Astrocyte (in vitro differentiated cells and primary cell): ENCODE data around the gene PPARG. TPM values are rescaled to one million over a fixed set of nuclear protein-coding genes. Genes with fewer than 3 reads are reported as not detected.
A peak's percentile ranks its signal among the peaks of the same experiment; 100 is the strongest.

ENCODE experiments used
- DNase-seq: peaks from one replicate; pipeline ENCODE4 v3.0.0-alpha.2; 2010; ENCODE audit warnings: low read depth
- FAIRE-seq: peaks from 2 replicates; lab custom pipeline; 2011; peaks lifted over from hg19 to GRCh38; lab: Jason Lieb, UNC
- H2AFZ ChIP-seq: 2 replicates; pipeline ENCODE4 v1.6.0; 2012; ENCODE audit warnings: low read depth, low read length, inconsistent platforms
- H3K27ac ChIP-seq: 2 replicates; pipeline ENCODE4 v1.5.1; 2011; ENCODE audit warnings: low read depth, low read length, inconsistent platforms
- H3K27me3 ChIP-seq: 2 replicates; pipeline ENCODE4 v1.6.0; 2011; ENCODE audit warnings: low read length, inconsistent platforms; ENCODE audit not compliant: insufficient read depth
- H3K36me3 ChIP-seq: 2 replicates; pipeline ENCODE4 v1.5.1; 2011; ENCODE audit warnings: low read length, inconsistent platforms; ENCODE audit not compliant: insufficient read depth
- H3K4me1 ChIP-seq: 2 replicates; pipeline ENCODE4 v1.5.1; 2011; ENCODE audit warnings: low read length, inconsistent platforms; ENCODE audit not compliant: insufficient read depth
- H3K4me2 ChIP-seq: 2 replicates; pipeline ENCODE4 v1.6.0; 2012; ENCODE audit warnings: low read length, inconsistent platforms
- H3K4me3 ChIP-seq: 2 replicates; pipeline ENCODE4 v1.5.1; 2011; ENCODE audit warnings: low read depth, mild to moderate bottlenecking, low read length, inconsistent platforms; ENCODE audit not compliant: insufficient read depth
- H3K79me2 ChIP-seq: 2 replicates; pipeline ENCODE4 v1.6.0; 2012; ENCODE audit warnings: mild to moderate bottlenecking, low read length, inconsistent platforms; ENCODE audit not compliant: insufficient read depth
- H3K9ac ChIP-seq: 2 replicates; pipeline ENCODE4 v1.6.0; 2012; ENCODE audit warnings: mild to moderate bottlenecking, low read length, inconsistent platforms
- H3K9me3 ChIP-seq: 2 replicates; pipeline ENCODE4 v1.5.1; 2012; ENCODE audit warnings: low read depth, mild to moderate bottlenecking, low read length, inconsistent platforms; ENCODE audit not compliant: insufficient read depth
- H4K20me1 ChIP-seq: 2 replicates; pipeline ENCODE4 v1.6.0; 2012; ENCODE audit warnings: low read length, inconsistent platforms; ENCODE audit not compliant: insufficient read depth
- H3K27ac Mint-ChIP-seq: one replicate; pipeline ENCODE4 v1.8.0; 2021; ENCODE audit warnings: mild to moderate bottlenecking, mixed read lengths; ENCODE audit not compliant: unreplicated experiment
- H3K27me3 Mint-ChIP-seq: one replicate; pipeline ENCODE4 v1.8.0; 2021; ENCODE audit warnings: low read depth, mixed read lengths; ENCODE audit not compliant: unreplicated experiment
- H3K36me3 Mint-ChIP-seq: one replicate; pipeline ENCODE4 v1.8.0; 2021; ENCODE audit warnings: low read depth, mixed read lengths; ENCODE audit not compliant: unreplicated experiment
- H3K4me1 Mint-ChIP-seq: one replicate; pipeline ENCODE4 v1.8.0; 2021; ENCODE audit warnings: low read depth, mixed read lengths; ENCODE audit not compliant: unreplicated experiment
- H3K4me3 Mint-ChIP-seq: one replicate; pipeline ENCODE4 v1.8.0; 2021; ENCODE audit warnings: mild to moderate bottlenecking, moderate library complexity, mixed read lengths; ENCODE audit not compliant: unreplicated experiment
- H3K9me3 Mint-ChIP-seq: one replicate; pipeline ENCODE4 v1.8.0; 2021; ENCODE audit warnings: mild to moderate bottlenecking, mixed read lengths; ENCODE audit not compliant: unreplicated experiment
- CTCF ChIP-seq: IDR thresholded peaks from 2 replicates; pipeline ENCODE4 v1.5.1; 2011; ENCODE audit warnings: low read depth, mild to moderate bottlenecking, inconsistent platforms, low read length, moderate library complexity; ENCODE audit not compliant: insufficient read depth
- EZH2 ChIP-seq: IDR thresholded peaks from 2 replicates; pipeline ENCODE4 v1.6.1; 2012; ENCODE audit warnings: mild to moderate bottlenecking, low read length, inconsistent platforms; ENCODE audit not compliant: insufficient read depth
- total RNA-seq: library from RNA; stranded (reverse); gene quantifications from 2 replicates; pipeline ENCODE4 v1.2.1, GENCODE V29; 2021

The PPARG gene
- total RNA-seq, 1 donor from 2014 or later: 4.4 TPM

DNA sequence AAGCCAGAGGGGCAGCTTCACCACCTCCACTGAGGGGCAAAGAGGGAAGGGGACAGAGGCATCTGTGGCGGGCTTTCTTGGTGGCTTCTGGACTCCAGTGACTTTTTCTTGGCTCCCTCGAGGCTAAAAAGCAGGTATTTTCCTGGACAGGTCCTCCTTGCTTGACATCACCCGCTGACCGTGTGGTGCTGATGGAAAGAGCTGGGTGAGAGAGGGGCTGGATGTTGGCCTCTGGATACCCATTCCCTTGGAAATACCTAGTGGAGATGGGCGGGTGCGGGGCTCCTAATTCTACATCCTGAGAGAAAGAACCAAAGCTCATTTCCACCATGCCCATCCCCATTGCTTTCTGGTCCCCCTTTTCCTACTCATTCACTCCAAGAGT, 148.3 kb downstream of the PPARG start:
- H3K27ac Mint-ChIP-seq: no peak overlapping the region
- H3K4me1 ChIP-seq: peaks cover 24% of the 10 kb centered on the region
- H3K4me2 ChIP-seq: peak overlapping the region; percentile 77
- no peaks in the 10 kb centered on the region for H3K9me3 ChIP-seq
- TF ChIP-seq EZH2: no peak
- no peak for TF ChIP-seq CTCF
- no peak overlapping the region for H3K4me3 ChIP-seq
- H3K27ac ChIP-seq: peak overlapping the region; percentile 30
- DNase-seq (no peak), FAIRE-seq (no peak)
- peaks cover 1% of the 10 kb centered on the region for H3K4me1 Mint-ChIP-seq
- no peaks in the 10 kb centered on the region for H3K79me2 ChIP-seq
- no peaks in the 10 kb centered on the region for H3K36me3 Mint-ChIP-seq
- no peaks in the 10 kb centered on the region for H3K9me3 Mint-ChIP-seq
- no peaks in the 10 kb centered on the region for H3K27me3 ChIP-seq
- no peak overlapping the region for H3K4me3 Mint-ChIP-seq
- no peaks in the 10 kb centered on the region for H3K36me3 ChIP-seq
- H3K27me3 Mint-ChIP-seq: peaks cover 18% of the 10 kb centered on the region
- no peak overlapping the region for H2AFZ ChIP-seq
- H4K20me1 ChIP-seq: no peaks in the 10 kb centered on the region
- peak overlapping the region; percentile 19 for H3K9ac ChIP-seq

GRCh38 chr3:12437861-12438260, 149.0 kb downstream of the PPARG start:
- Mint-ChIP-seq H3K36me3 (no peaks in the 10 kb centered on the region), H3K9me3 (no peaks in the 10 kb centered on the region), H3K4me3 (no peak overlapping the region), H3K4me1 (peaks cover 2% of the 10 kb centered on the region), H3K27ac (no peak overlapping the region), H3K27me3 (peaks cover 19% of the 10 kb centered on the region)
- H3K36me3 ChIP-seq: no peaks in the 10 kb centered on the region
- no peaks in the 10 kb centered on the region for H3K9me3 ChIP-seq
- no peak overlapping the region for H3K9ac ChIP-seq
- FAIRE-seq (no peak), DNase-seq (no peak)
- H3K4me3 ChIP-seq: no peak overlapping the region
- H3K79me2 ChIP-seq: no peaks in the 10 kb centered on the region
- peaks cover 26% of the 10 kb centered on the region for H3K4me1 ChIP-seq
- no peaks in the 10 kb centered on the region for H4K20me1 ChIP-seq
- no peak overlapping the region for H3K4me2 ChIP-seq
- TF ChIP-seq CTCF (no peak), EZH2 (no peak)
- no peak overlapping the region for H3K27ac ChIP-seq
- no peaks in the 10 kb centered on the region for H3K27me3 ChIP-seq
- no peak overlapping the region for H2AFZ ChIP-seq

- no peak overlapping the region for H3K4me3 ChIP-seq
- no peaks in the 10 kb centered on the region for H3K36me3 ChIP-seq
- no peaks in the 10 kb centered on the region for H4K20me1 ChIP-seq
- H3K9me3 ChIP-seq: no peaks in the 10 kb centered on the region
- H3K4me1 ChIP-seq: peaks cover 30% of the 10 kb centered on the region
- H3K27me3 ChIP-seq: no peaks in the 10 kb centered on the region
- H2AFZ ChIP-seq: no peak overlapping the region
- DNase-seq: no peak
- Mint-ChIP-seq H3K9me3 (no peaks in the 10 kb centered on the region), H3K27me3 (peaks cover 23% of the 10 kb centered on the region), H3K4me3 (no peak overlapping the region), H3K36me3 (no peaks in the 10 kb centered on the region), H3K4me1 (peaks cover 6% of the 10 kb centered on the region), H3K27ac (no peak overlapping the region)
- H3K79me2 ChIP-seq: no peaks in the 10 kb centered on the region
- H3K9ac ChIP-seq: no peak overlapping the region
- no peak for FAIRE-seq
- H3K27ac ChIP-seq: no peak overlapping the region
- TF ChIP-seq CTCF: no peak
- no peak for TF ChIP-seq EZH2
- H3K4me2 ChIP-seq: no peak overlapping the region
These were observed 149.4 kb downstream of the PPARG start for GRCh38 chr3:12438318-12438717.
